PFSK-1 (cell line): Measurements from ENCODE around the gene WDR72.

ENCODE experiments used
- FOXP2 ChIP-seq: optimal IDR thresholded peaks from 2 replicates; pipeline ENCODE3; 2011; ENCODE audit warnings: borderline replicate concordance, control low read depth, inconsistent platforms; ENCODE audit not compliant: insufficient read depth; ENCODE audit errors: extremely low read length, extremely low read depth
- POLR2AphosphoS5 ChIP-seq: IDR thresholded peaks from 2 replicates; pipeline ENCODE4 v1.6.1; 2012; ENCODE audit warnings: low read depth, mild to moderate bottlenecking, control low read depth, low read length, moderate library complexity
- SIN3A ChIP-seq: IDR thresholded peaks from 2 replicates; pipeline ENCODE4 v1.6.1; 2012; ENCODE audit warnings: mild to moderate bottlenecking, low read length, moderate library complexity, borderline replicate concordance; ENCODE audit not compliant: insufficient read depth
- TAF1 ChIP-seq: IDR thresholded peaks from 2 replicates; pipeline ENCODE4 v1.6.1; 2012; ENCODE audit warnings: low read length, control low read depth, borderline replicate concordance; ENCODE audit not compliant: insufficient read depth
- TF ChIP-seq, protein P1 (sequence below), 2 experiments: IDR thresholded peaks; 2 replicates each; pipeline versions ENCODE4 v1.6.1 to v1.8.0; 2011 to 2012; ENCODE audit warnings: low read depth in 2 of 2, low read length in 2 of 2, control low read depth in 1 of 2, inconsistent platforms in 1 of 2, mild to moderate bottlenecking in 1 of 2, moderate library complexity in 1 of 2; ENCODE audit not compliant: insufficient read depth in 1 of 2

Gene WDR72

DNA sequence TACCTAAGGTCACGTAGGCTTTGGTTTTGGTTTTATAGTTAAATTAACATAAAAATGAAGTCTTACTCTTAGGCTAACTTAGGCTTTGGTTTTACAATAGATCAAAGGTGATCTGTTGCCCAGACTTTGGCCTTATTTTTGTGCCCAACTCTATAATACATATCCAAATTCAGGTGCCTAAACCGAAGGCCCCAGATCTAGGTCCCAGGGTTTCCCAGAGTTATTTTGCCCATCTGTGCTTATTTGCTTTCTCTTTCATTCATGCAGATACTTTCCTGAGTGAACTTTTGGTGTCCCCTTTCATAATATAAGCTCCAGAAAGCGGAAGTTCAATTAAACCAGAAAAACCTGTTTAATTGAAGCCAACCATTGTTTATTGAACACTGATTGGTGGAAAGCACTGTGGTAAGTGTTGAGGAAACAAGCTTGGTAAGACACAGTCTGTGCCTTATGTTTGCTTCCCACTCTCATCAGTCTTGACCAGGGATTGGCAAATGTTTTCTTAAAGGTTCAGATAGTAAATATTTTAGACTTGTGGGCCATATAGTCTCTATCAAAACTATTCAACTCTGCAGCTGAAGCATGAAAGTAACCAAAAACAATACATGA, 209.7 kb downstream of the WDR72 start:
- TF ChIP-seq POLR2AphosphoS5 (no peak), FOXP2 (no peak), SIN3A (no peak), TAF1 (no peak)
- TF ChIP-seq, protein P1, sequence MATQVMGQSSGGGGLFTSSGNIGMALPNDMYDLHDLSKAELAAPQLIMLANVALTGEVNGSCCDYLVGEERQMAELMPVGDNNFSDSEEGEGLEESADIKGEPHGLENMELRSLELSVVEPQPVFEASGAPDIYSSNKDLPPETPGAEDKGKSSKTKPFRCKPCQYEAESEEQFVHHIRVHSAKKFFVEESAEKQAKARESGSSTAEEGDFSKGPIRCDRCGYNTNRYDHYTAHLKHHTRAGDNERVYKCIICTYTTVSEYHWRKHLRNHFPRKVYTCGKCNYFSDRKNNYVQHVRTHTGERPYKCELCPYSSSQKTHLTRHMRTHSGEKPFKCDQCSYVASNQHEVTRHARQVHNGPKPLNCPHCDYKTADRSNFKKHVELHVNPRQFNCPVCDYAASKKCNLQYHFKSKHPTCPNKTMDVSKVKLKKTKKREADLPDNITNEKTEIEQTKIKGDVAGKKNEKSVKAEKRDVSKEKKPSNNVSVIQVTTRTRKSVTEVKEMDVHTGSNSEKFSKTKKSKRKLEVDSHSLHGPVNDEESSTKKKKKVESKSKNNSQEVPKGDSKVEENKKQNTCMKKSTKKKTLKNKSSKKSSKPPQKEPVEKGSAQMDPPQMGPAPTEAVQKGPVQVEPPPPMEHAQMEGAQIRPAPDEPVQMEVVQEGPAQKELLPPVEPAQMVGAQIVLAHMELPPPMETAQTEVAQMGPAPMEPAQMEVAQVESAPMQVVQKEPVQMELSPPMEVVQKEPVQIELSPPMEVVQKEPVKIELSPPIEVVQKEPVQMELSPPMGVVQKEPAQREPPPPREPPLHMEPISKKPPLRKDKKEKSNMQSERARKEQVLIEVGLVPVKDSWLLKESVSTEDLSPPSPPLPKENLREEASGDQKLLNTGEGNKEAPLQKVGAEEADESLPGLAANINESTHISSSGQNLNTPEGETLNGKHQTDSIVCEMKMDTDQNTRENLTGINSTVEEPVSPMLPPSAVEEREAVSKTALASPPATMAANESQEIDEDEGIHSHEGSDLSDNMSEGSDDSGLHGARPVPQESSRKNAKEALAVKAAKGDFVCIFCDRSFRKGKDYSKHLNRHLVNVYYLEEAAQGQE (IDR thresholded peaks at IDR 0.05; ENCODE audit: insufficient read depth in 1 of 2, low read depth in 2 of 2, low read length in 2 of 2) = no peak

DNA sequence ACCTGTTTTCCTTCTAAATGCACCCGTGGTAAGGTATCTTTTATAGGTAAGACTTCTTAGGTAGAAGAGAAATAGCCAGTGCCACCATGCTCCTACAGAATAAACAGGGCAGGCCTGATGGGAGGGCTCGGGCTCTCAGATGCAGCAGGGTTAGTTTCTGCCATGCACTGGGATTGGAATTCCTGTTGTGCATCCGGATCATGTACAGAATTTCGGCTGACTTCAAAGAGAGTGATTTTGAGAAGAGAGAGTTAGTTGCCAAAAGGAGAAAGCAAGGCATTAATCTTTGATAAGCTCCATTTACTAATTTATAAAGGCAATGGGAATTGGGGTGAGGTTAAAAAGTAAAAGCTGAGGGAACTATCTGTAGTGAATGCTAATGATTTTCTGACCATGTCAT, 211.2 kb downstream of the WDR72 start:
- no peak for TF ChIP-seq FOXP2
- TF ChIP-seq, protein P1 (IDR thresholded peaks at IDR 0.05; ENCODE audit: insufficient read depth in 1 of 2, low read depth in 2 of 2, low read length in 2 of 2) = no peak
- TF ChIP-seq TAF1 = no peak
- TF ChIP-seq POLR2AphosphoS5 = no peak
- no peak for TF ChIP-seq SIN3A

DNA sequence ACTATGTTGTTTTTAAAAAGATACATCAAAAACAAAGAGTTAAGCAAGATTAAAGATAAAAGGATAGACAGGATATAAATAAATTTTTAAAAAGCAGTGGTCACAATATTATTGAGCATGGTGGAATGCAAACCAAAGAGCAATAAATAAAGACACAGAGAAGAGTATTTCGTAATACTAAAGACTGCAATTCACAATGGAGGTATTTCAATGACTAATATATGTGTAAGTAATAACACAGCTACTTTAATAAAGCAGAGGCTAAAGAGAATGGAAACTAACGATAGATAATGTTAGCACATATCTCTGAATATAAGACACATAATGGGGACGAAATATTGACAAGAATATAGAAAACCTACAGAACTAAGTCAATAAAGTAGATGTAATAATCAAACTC, 219.6 kb downstream of the WDR72 start:
- TF ChIP-seq SIN3A (no peak), FOXP2 (no peak)

DNA sequence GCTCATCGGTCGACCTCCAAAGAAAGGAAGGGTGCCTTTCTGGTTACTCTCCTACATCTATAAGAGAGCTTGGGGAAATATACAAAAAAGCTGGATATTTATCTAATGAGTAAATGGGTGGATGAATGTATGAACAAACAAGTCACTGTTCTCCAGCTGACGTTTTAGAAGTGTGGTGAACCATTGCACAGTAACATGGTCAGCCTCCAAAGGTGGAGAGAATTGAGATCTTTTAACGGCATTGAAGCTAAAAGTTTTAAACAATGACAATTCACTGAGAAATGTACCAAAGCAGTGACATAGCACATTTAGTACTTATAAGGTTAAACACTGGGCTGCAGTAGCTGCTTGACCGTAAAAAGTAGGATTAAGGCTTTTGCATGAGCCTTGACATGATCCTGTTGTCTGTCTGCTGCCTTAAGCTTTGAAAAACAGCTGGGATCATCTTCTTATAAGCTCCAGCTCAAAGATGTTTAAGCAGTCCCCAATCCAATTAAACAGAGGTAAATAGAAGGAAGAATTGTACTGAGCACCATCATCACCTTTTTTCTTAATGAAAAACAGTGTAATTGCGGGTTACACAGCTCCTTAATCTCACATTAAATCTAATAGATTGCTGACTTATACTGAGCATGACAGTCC, 222.9 kb downstream of the WDR72 start:
- no peak for TF ChIP-seq POLR2AphosphoS5
- no peak for TF ChIP-seq SIN3A
- TF ChIP-seq, protein P1 (IDR thresholded peaks at IDR 0.05; ENCODE audit: insufficient read depth in 1 of 2, low read depth in 2 of 2, low read length in 2 of 2) = no peak
- no peak for TF ChIP-seq FOXP2
- TF ChIP-seq TAF1 = no peak

DNA sequence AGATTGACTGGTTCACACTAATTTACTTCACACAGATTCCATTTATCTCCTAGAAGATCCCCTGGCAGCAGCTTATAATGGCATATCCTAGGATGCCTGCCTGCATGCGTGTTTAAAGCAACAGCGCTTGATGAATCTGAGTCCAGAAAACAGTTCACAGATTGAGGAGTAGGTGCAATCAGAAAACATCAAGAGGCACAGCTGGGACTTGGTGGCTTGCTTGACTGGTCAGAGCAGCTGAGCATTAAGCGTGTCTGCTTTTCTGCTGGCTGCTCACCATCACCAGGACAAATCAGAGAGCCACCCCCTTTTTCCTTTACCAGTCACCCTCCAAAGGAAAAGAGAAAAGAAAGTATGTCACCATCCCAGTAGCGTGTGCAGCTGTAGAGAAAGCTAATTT, 223.6 kb downstream of the WDR72 start:
- TF ChIP-seq TAF1 = no peak

DNA sequence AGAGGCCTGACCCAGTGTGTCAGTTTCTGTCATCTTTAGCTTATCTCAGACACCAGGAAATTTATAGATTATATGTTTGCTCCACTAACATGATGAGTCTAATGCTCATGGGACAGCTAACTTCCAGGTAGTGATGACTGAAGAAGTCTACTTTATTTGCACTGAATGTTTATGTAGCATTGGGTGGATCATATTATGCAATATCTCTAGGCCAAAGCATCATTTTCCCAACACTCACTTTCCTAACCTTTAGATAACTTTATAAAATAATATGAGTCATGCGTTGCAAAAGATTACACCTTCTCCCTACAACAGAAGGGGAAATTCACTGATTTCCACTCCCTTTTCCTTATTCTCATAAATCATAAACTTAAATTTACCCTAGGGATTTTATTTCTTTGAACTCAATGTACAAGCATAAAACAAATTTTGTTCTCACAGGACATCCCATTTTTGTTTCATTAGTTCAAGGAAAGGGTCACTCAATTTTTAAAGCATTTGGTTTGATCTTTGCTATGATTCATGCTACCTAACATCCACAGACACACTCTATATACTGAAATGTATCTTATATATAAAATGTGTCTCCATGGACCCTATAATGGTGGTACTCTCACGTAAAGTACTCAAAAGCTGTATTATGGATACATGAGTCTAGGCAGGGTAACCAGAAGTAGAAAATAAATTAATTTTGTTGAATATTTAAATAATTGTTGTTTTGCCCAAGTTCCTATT, 225.2 kb downstream of the WDR72 start:
- TF ChIP-seq POLR2AphosphoS5 (no peak), TAF1 (no peak), SIN3A (no peak), FOXP2 (no peak)
- TF ChIP-seq, protein P1 (IDR thresholded peaks at IDR 0.05; ENCODE audit: insufficient read depth in 1 of 2, low read depth in 2 of 2, low read length in 2 of 2) = no peak
